T1000 (cell line): Measurements from ENCODE around the gene GNAI1.

ENCODE experiments used
- DNase-seq: peaks from one replicate; lab custom pipeline; 2025; ENCODE audit warnings: mixed read lengths; lab: John Stamatoyannopoulos, UW

The GNAI1 gene

GRCh38 chr7:80213814-80214213, 79.2 kb downstream of the GNAI1 start:
- DNase-seq, result no peak

DNA sequence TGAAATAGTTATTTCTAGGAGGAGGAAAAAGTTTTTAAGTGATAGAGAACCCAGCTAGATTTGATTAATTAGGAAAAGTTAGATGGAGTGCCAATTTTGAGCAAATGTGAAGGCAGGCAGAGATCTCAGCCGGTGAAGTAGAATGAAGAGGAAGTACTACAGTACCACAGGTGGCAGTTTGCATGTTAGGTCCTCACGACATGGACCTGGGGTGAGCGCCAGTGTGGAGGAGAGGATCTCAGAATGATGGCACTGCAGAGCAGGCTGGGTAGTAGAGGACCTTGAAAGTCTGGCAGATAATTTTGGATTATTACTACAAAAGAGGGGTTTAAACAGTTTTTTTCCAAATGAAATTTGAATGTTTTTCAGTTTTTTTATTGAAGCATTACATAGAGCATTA, 81.1 kb downstream of the GNAI1 start:
- DNase-seq, result no peak

- no peak for DNase-seq
Measured at GRCh38 chr7:80216996-80217842, 82.6 kb downstream of the GNAI1 start.

DNA sequence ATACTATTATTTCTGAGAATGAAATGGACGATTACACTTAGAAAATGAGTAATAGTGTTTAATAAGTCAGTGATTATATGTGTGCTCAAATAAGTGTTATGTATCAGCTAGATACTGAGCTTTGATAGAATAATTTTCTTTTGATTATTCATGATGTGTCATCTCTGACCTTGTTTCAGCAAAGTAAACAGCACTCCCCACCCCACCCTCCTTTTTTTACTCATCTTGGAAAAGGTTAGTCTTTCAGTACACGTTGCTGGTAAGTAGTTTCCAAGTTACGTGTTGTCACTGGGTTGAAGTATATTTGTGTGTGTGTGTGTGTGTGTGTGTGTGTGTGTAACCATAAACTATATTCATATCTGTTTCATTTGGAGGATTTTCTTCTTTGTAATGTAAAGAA, 84.1 kb downstream of the GNAI1 start:
- DNase-seq, result no peak

GRCh38 chr7:80220022-80220634, 85.5 kb downstream of the GNAI1 start:
- DNase-seq, result no peak

- no peak for DNase-seq
Measured at GRCh38 chr7:80224415-80224814, 89.8 kb downstream of the GNAI1 start.

DNA sequence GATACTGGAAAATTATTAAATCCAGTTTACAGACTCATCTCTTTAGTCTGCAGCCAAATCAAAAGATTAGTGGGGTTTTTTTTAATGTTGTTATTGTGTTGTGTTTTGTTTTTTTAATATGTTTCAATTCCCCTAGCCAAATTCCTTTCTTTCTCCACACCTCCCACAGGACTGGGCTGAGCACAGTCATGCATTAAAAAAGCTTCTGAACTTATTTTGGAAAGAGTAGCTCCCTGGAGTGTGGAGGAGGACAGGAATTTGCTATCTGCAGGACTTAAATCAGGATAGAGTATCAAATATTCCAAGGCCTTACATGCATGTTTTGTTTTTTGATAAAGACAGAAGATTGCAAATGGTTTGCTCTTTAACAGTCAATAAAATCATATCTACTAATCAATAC, 90.7 kb downstream of the GNAI1 start:
- no peak for DNase-seq

DNA sequence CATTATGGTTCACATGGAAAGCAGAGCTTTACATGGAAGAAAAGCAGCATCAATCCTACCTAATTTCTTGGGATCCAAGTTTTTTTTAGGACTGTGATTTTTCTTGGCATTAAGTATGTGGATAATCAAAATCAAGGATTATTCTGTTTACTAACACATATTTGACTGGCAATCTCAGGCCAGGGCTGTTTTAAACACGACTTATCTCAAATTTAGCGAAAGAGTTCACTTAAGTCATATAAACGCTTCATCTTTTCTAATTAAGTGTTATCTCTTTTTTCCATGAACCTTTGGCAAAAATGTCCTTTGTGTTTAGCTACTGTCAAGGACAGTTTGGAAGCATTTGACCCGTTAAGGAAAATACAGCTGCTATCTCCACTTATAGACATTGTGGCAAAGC, 92.0 kb downstream of the GNAI1 start:
- DNase-seq, result no peak

- no peak for DNase-seq
Measured at GRCh38 chr7:80230327-80230726, 95.7 kb downstream of the GNAI1 start.

- no peak for DNase-seq
Measured at GRCh38 chr7:80231707-80232106, 97.1 kb downstream of the GNAI1 start.

DNA sequence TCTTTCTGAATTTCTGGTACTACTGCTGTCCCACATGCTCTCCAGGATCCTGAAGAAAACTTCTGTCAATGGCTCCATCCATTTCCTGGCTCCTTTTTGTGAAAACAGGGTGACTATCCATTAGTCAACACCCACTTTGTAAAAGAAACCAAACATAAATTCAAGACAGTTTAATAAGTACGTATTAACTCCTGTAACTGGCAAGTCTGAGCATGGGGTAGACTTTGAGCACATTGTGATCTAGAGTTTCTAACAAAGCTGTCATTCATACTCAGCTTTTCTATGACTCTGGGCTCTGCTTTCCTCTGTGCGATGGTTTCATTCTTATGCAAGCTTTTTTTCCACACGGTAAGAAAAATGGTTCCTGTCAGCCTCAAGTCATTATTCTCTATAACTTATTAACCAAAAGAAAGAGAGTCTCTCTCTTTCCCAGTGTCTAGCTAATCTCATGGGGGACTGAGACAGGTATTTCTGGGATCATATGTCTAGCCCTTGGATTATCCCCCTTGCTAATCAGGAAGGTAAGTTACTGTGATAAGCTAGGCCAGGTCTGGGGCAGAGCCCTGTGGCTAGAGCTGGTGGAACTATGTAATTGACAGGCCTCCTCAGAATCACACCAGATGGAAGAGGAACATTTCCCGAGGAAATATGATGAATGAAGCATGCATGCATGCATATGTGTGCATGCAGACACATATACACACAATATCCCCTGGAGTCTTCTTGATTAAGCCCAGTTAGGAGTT, 98.5 kb downstream of the GNAI1 start:
- DNase-seq, result no peak

DNA sequence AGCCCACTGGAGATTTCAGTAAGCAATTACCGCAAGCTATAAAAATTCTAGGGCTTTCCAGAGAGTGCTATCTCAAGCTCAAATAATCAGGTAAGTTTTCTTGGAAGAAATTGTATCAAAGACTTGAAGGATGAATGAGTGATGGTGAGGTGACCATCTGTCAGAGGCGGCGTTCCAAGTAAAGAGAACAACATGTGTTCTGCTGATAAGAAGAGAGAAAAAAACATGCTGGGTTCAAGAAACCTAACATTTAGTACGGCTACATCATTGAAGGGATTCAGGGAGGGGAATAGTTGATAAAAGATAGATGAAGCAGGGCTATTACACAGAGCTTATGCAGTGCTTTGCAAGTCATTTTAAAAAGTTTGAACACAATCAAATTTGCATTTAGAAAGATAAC, 100.7 kb downstream of the GNAI1 start:
- DNase-seq, result no peak

- DNase-seq, result no peak
Measured at GRCh38 chr7:80236681-80237080, 102.0 kb downstream of the GNAI1 start.

DNA sequence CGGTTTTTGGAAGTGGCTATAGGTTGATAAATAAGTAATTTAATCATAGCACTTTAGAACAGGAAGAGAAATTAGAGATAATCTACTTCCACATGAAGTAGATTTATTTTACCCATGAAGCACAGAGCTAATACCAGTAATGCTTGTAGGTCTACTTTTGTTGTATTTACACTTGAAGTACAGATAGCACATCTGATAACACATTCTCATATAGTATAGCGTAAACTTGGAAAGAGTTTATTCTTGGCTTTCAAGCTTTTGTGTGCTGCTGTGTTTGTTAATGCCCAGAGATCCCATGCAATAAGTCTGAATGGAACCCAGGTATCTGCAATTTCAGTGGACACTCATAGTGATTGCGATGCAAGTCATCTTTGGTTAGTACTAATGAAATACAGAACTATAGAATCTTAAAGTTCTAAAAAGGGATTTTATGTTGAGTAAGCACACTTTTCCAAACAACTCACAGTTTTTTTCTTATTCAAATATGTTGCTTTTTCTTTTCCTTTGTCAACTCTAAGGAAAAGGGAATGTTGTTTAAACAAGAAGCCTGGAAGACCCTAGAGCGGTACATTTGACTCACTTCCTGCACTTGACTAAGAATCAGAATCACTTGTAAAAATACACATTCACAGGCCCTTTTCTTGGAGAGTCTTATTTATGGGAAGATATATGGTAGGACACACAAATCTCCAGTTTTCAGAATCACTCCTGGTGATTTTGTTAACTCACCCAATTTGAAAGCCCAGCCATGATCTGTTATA, 105.8 kb downstream of the GNAI1 start:
- no peak for DNase-seq

- DNase-seq, result no peak
Measured at GRCh38 chr7:80241671-80242070, 107.0 kb downstream of the GNAI1 start.

DNA sequence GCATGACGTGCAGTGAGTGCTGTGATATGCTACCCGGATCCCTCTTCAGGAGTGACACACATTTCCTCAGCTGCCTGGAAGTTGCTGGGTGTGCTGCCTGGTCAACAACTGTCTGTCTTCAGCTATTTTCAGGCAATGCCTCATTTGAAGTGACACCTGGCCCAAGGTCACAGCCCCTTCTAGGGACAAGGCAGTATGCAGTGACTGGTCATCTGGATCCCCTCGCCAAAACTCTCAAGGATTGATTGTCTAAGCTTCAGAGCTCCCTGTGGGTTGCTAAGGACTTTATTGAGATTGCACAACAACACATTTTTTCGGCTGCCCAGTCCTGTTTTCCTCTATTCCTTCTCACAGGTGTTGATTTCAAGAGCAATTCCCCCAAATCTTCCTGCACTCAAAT, 108.8 kb downstream of the GNAI1 start:
- no peak for DNase-seq

GRCh38 chr7:80244206-80244916, 109.7 kb downstream of the GNAI1 start:
- DNase-seq, result no peak

GRCh38 chr7:80247144-80247543, 112.5 kb downstream of the GNAI1 start:
- no peak for DNase-seq

DNA sequence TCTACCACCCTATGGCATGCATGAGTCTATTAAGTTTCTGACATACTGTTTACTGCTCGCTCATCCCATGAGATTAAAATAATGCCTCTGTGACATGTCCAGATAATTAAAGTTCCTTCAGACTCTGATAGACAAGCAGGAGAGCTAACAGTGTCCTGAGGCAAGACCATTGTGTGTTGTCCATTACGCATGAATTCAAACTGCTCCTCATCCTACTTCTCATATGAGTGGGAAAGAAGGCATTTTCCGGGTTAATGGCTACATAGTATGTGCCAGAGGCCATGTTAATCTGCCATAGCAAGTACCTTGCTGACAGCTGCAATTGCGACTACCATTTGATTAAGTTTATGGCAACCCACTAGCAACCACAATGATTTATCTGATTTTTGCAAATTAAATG, 113.3 kb downstream of the GNAI1 start:
- no peak for DNase-seq

GRCh38 chr7:80249184-80249583, 114.6 kb downstream of the GNAI1 start:
- DNase-seq, result no peak

DNA sequence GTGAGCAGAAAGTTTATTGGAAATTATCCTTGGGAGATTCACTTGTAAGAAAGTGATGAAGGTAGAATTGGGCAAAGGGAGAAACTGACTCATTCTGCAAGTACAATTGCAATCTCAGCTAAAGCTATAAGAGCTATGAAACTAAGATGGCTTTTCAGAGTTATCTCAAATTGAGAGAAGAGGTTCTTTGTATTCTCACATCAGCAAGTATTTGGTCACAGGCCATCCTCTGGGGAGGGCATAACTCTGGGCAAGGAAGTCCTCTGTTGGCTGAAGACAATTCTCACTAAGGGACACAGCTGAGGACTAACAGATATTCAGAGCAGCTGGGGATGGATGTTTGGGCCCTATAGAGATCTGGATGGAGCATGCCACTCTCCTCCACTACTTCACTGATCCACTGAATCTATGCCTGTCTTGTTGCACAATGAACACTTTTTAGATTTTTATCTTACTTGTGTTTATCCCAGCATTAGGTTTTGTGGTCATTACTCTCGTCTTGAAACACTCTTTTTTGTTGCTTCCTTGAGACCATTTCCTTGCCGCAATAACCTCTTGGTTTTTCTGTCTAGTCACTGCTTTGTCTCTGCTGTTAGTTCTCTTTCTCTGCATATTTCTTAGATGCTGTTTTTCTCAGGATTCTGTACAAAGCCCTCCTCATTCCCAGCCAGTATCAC, 115.1 kb downstream of the GNAI1 start:
- no peak for DNase-seq
